Lung (tissue), 12 donors: ENCODE results near the gene INTS4. TPM values are rescaled to one million over a fixed set of nuclear protein-coding genes. Genes with fewer than 3 reads are reported as not detected.
"Not testable (repeated sequence)": the region's sequence is repeated elsewhere in the genome, so short reads cannot be mapped to it uniquely, and the experiment has no call there.

Experiments used
- ATAC-seq: fragments of 200-7000 bp; cut with Tn5 transposase; one replicate; pipeline ENCODE4 v1.9.1; 2020; ENCODE audit warnings: moderate number of reproducible peaks; ENCODE audit not compliant: insufficient read depth, low FRiP score
- DNase-seq, 3 donors: peaks; one replicate each; pipeline ENCODE4 v3.0.0-alpha.2; 2013 to 2017
- H3K27ac ChIP-seq, 2 donors: one replicate each; pipeline ENCODE4 v1.5.1; 2013; ENCODE audit warnings: mild to moderate bottlenecking in 2 of 2, moderate library complexity in 2 of 2, control low read depth in 1 of 2, inconsistent platforms in 1 of 2, low read depth in 1 of 2, low read length in 1 of 2
- H3K27me3 ChIP-seq, 3 donors: one replicate each; pipeline ENCODE4 v1.5.1; 2013; ENCODE audit warnings: low read length in 2 of 3; ENCODE audit not compliant: control insufficient read depth in 3 of 3, insufficient read depth in 3 of 3
- H3K36me3 ChIP-seq, 4 donors: one replicate each; pipeline ENCODE4 v1.5.1; 2013; ENCODE audit warnings: low read length in 4 of 4, mild to moderate bottlenecking in 1 of 4, moderate library complexity in 1 of 4; ENCODE audit not compliant: control insufficient read depth in 4 of 4, insufficient read depth in 4 of 4
- H3K4me1 ChIP-seq, 5 donors: one replicate each; pipeline ENCODE4 v1.5.1; 2013; ENCODE audit warnings: low read length in 5 of 5, mild to moderate bottlenecking in 2 of 5, moderate library complexity in 1 of 5; ENCODE audit not compliant: control insufficient read depth in 5 of 5, insufficient read depth in 5 of 5
- H3K4me3 ChIP-seq: one replicate; pipeline ENCODE4 v1.5.1; 2013; ENCODE audit warnings: mild to moderate bottlenecking, control low read depth, moderate library complexity
- H3K9ac ChIP-seq, 2 donors: one replicate each; pipeline ENCODE4 v1.5.1; 2013; ENCODE audit warnings: low read length in 2 of 2, control low read depth in 1 of 2; ENCODE audit not compliant: insufficient read depth in 1 of 2
- H3K9me3 ChIP-seq, 4 donors: one replicate each; pipeline ENCODE4 v1.5.1; 2013; ENCODE audit warnings: low read length in 3 of 4, mild to moderate bottlenecking in 1 of 4, moderate library complexity in 1 of 4; ENCODE audit not compliant: control insufficient read depth in 4 of 4, insufficient read depth in 3 of 4
- CTCF ChIP-seq: IDR thresholded peaks from 2 replicates; pipeline ENCODE4 v1.5.1; 2012; ENCODE audit warnings: mild to moderate bottlenecking; ENCODE audit errors: control extremely low read depth, extremely low read depth
- WGBS, 2 donors: extraction: QIAGEN DNeasy Blood & Tissue Kit; methylation state at CpG; one replicate each; pipeline ENCODE4 v1.1.7; 2013; 5-methylcytosine and 5-hydroxymethylcytosine counted together
- polyA plus RNA-seq, 2 donors: library from polyadenylated mRNA; stranded (reverse); fragments of 200-250 nt; gene quantifications; one replicate each; pipeline ENCODE4 v1.2.1, GENCODE V29; 2013
- total RNA-seq, 2 donors: library from RNA; depleted of rRNA in 1 of 2; stranded (reverse); fragments of >200 nt in 1 of 2; gene quantifications; one replicate each; pipeline ENCODE4 v1.2.1, GENCODE V29; 2014 to 2021
- donor health status: control.
- donor health status: control.
- donor health status: Bipolar disorder and iron deficiency.
- donor health status: healthy.
- donor health status: DM: yes; HTN: yes; CAD: no.

The INTS4 gene
- total and polyA plus RNA-seq, 4 donors: 15.8 to 56.2 (median 22.9) TPM

- TF ChIP-seq CTCF: no peak
- peaks cover 0 to 18% (median 4%) of the 10 kb centered on the region in 4 donors for H3K36me3 ChIP-seq
- no peaks in the 10 kb centered on the region for H3K9me3 ChIP-seq
- H3K4me3 ChIP-seq: no peak overlapping the region
- H3K4me1 ChIP-seq: peaks cover 0 to 10% (median 5%) of the 10 kb centered on the region in 5 donors
- no peak for DNase-seq
- 95 to 100% methylated on average over 1 of the region's 1 CpG for WGBS, 2 donors
- no peak overlapping the region for H3K27ac ChIP-seq
- H3K9ac ChIP-seq: no peak overlapping the region
- H3K27me3 ChIP-seq: no peaks in the 10 kb centered on the region
- no peak for ATAC-seq
Observed at GRCh38 chr11:78015878-78016277, 21.4 kb upstream of the INTS4 start.

- not testable (repeated sequence) for H3K9me3 ChIP-seq, H3K4me3 ChIP-seq, H3K4me1 ChIP-seq, DNase-seq, H3K27ac ChIP-seq, H3K27me3 ChIP-seq, H3K9ac ChIP-seq, ATAC-seq
- 82 to 89% methylated on average over 6 of the region's 6 CpGs for WGBS, 2 donors
- peaks cover 0 to 18% (median 4%) of the 10 kb centered on the region in 4 donors for H3K36me3 ChIP-seq
Observed at GRCh38 chr11:78014937-78015520, 20.6 kb upstream of the INTS4 start.

GRCh38 chr11:78011301-78011700 is 16.8 kb upstream of the INTS4 start:
- TF ChIP-seq CTCF: no peak
- no peaks in the 10 kb centered on the region for H3K27me3 ChIP-seq
- no peaks in the 10 kb centered on the region for H3K4me1 ChIP-seq
- ATAC-seq (no peak), DNase-seq (no peak)
- no peak overlapping the region for H3K4me3 ChIP-seq
- no peak overlapping the region for H3K27ac ChIP-seq
- 89 to 93% methylated on average over 2 of the region's 2 CpGs for WGBS, 2 donors
- no peaks in the 10 kb centered on the region for H3K9me3 ChIP-seq
- H3K36me3 ChIP-seq: peaks cover 0 to 12% (median 2%) of the 10 kb centered on the region in 4 donors
- no peak overlapping the region for H3K9ac ChIP-seq

- no peaks in the 10 kb centered on the region for H3K4me1 ChIP-seq
- 95 to 97% methylated on average over 6 of the region's 6 CpGs for WGBS, 2 donors
- peaks cover 0 to 7% (median 1%) of the 10 kb centered on the region in 4 donors for H3K36me3 ChIP-seq
- ATAC-seq (no peak), DNase-seq (no peak)
- H3K27me3 ChIP-seq: no peaks in the 10 kb centered on the region
- no peak overlapping the region for H3K27ac ChIP-seq
- H3K9me3 ChIP-seq: no peaks in the 10 kb centered on the region
- TF ChIP-seq CTCF: no peak
- no peak overlapping the region for H3K9ac ChIP-seq
- no peak overlapping the region for H3K4me3 ChIP-seq
Observed at GRCh38 chr11:78010755-78011154, 16.3 kb upstream of the INTS4 start.
